SK-N-SH treated with all-trans-retinoic acid at 6 μM for 48 hours (cell line): ENCODE data around the gene PCDHA12.

Source experiments
- PATZ1 ChIP-seq: fragments of 250-450 bp; sonication (Bioruptor Pico); IDR thresholded peaks from 2 replicates; pipeline ENCODE4 v1.8.0; 2020; ENCODE audit warnings: mild to moderate bottlenecking, moderate library complexity, borderline replicate concordance
- RARB ChIP-seq: fragments of 250-450 bp; sonication (Bioruptor Pico); IDR thresholded peaks from 2 replicates; pipeline ENCODE4 v1.8.0; 2021; ENCODE audit warnings: mild to moderate bottlenecking, moderate library complexity
- TCF4 ChIP-seq: fragments of 250-450 bp; sonication (Bioruptor Pico); IDR thresholded peaks from 2 replicates; pipeline ENCODE4 v1.8.0; 2021; ENCODE audit warnings: mild to moderate bottlenecking, moderate library complexity, borderline replicate concordance

DNA sequence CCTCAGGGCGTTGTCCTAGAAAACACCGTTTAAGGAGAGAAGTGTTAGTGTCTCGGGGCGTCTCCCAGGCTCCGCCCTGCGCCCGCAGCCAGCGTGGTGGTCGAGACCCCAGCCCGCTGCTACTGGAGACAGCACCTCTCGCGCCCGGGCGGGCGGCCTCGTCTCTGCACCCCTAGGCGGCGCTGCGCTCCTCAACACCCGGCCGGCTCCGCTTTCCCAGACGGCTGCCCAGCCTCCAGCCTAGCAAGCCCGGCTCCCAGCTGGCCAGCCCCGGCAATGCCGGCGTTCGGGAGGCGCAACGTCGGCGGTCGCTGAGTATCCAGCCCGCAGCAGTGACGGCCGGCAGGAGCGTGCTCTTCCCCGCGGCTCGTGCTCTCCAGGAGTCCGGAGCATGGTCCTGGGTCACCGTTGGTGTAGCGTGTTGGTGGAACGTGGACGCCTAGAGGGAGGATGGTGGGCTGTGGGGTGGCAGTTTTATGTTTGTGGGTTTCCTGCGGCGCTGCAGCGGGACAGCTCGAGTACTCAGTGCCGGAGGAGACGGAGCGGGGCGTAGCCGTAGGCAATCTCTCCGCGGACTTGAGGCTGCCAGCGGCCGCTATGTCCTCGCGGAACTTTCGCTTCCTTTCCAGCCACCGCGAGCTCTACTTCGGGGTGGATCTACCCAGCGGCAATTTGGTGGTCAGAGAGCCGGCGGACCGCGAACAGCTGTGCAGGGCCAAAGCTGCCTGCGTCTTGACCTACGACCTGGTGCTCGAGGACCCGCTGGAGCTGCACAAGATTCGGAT lies 51.5 kb downstream of the PCDHA12 start:
- 0 out of 2 replicates have a peak, but pooled peaks have one; percentile 18 for TF ChIP-seq TCF4
- no peak for TF ChIP-seq RARB
- TF ChIP-seq PATZ1 (CRISPR knock-in tag), result no peak
